Psoas muscle (tissue), 8 donors: ENCODE measurements around the gene RPL19. TPM values are rescaled to one million over a fixed set of nuclear protein-coding genes. Genes with fewer than 3 reads are reported as not detected.

Experiments used
- ATAC-seq, 4 donors: fragments of 200-7000 bp; cut with Tn5 transposase; one replicate each; pipeline ENCODE4 v1.9.1; 2020; ENCODE audit warnings: moderate library complexity in 3 of 4, mild to moderate bottlenecking in 2 of 4
- DNase-seq, 2 donors: peaks; one replicate each; pipeline ENCODE4 v3.0.0-alpha.2; 2020
- H3K27ac ChIP-seq: fragments of 200-600 bp; one replicate; pipeline ENCODE4 v1.8.0; 2022
- H3K27me3 ChIP-seq, 3 donors: fragments of 200-600 bp in 1 of 3; one replicate each; pipeline versions ENCODE4 v1.6.1 to v1.8.0; 2013 to 2022; ENCODE audit warnings: low read length in 2 of 3, mild to moderate bottlenecking in 2 of 3, moderate library complexity in 1 of 3; ENCODE audit not compliant: insufficient read depth in 3 of 3
- H3K36me3 ChIP-seq, 2 donors: fragments of 200-600 bp in 1 of 2; one replicate each; pipeline versions ENCODE4 v1.6.1 to v1.8.0; 2013 to 2022; ENCODE audit warnings: low read depth in 1 of 2, mild to moderate bottlenecking in 1 of 2, moderate library complexity in 1 of 2; ENCODE audit not compliant: insufficient read depth in 1 of 2
- H3K4me1 ChIP-seq: fragments of 200-600 bp; one replicate; pipeline ENCODE4 v1.8.0; 2022
- H3K4me3 ChIP-seq: fragments of 200-600 bp; one replicate; pipeline ENCODE4 v1.8.0; 2022; ENCODE audit warnings: mild to moderate bottlenecking
- H3K9me3 ChIP-seq: fragments of 200-600 bp; one replicate; pipeline ENCODE4 v1.8.0; 2022
- WGBS, 3 donors: extraction: QIAGEN DNeasy Blood & Tissue Kit; methylation state at CpG; one replicate each; pipeline versions ENCODE4 v1.1.6 to v1.1.7; 2013; 5-methylcytosine and 5-hydroxymethylcytosine counted together
- intact Hi-C, 2 donors: fragments of 100-400 bp; cut with DNase I; formaldehyde crosslinking; loops; one replicate each; pipeline versions ENCODE4 v1.11.0 to v1.14.2; 2022
- polyA plus RNA-seq, 3 donors: library from polyadenylated mRNA; stranded (reverse); fragments of 200-250 nt; gene quantifications; one replicate each; pipeline ENCODE4 v1.2.3, GENCODE V29; 2013
- total RNA-seq, 4 donors: library from RNA; stranded (reverse); fragmentation: NEBNext Ultra II Directional in 2 of 4; extraction: Animal tissue kit (Norgen Biotek cat#: 25700) in 2 of 4; gene quantifications; one replicate each; pipeline versions ENCODE4 v1.2.1 to v1.2.4, GENCODE V29; 2021 to 2023
- TF ChIP-seq, protein P1 (sequence below): fragments of 200-600 bp; IDR thresholded peaks from one replicate; pipeline ENCODE4 v1.8.0; 2022; ENCODE audit warnings: antibody characterized with exemption
- donor health status: healthy with polysubstance abuse.
- donor health status: DM: no; HTN: no; CAD: no; lungs with moderate emphysema.
- donor health status: Bipolar disorder and iron deficiency.
- donor health status: healthy.
- donor health status: DM: yes; HTN: yes; CAD: no.
- donor health status: DM: no; HTN: no; CAD: no.
- donor health status: DM: no; HTN: no; CAD: no.
- donor health status: DM: yes; HTN: yes; CAD: no.

RPL19 gene
- total and polyA plus RNA-seq, 7 donors = 1,146 to 3,039 (median 1,520) TPM

GRCh38 chr17:39251997-39252396 lies 51.9 kb downstream of the RPL19 start:
- Histone ChIP-seq H3K4me3 (no peak overlapping the region), H3K27me3 (no peaks in the 10 kb centered on the region), H3K36me3 (peaks cover 0 to 52% of the 10 kb centered on the region in 2 donors), H3K9me3 (no peaks in the 10 kb centered on the region), H3K4me1 (no peaks in the 10 kb centered on the region), H3K27ac (no peak overlapping the region)
- TF ChIP-seq, protein P1, sequence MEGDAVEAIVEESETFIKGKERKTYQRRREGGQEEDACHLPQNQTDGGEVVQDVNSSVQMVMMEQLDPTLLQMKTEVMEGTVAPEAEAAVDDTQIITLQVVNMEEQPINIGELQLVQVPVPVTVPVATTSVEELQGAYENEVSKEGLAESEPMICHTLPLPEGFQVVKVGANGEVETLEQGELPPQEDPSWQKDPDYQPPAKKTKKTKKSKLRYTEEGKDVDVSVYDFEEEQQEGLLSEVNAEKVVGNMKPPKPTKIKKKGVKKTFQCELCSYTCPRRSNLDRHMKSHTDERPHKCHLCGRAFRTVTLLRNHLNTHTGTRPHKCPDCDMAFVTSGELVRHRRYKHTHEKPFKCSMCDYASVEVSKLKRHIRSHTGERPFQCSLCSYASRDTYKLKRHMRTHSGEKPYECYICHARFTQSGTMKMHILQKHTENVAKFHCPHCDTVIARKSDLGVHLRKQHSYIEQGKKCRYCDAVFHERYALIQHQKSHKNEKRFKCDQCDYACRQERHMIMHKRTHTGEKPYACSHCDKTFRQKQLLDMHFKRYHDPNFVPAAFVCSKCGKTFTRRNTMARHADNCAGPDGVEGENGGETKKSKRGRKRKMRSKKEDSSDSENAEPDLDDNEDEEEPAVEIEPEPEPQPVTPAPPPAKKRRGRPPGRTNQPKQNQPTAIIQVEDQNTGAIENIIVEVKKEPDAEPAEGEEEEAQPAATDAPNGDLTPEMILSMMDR = no peak
- no peak for DNase-seq
- no peak for ATAC-seq
- 69 to 79% (median 74%) methylated on average over 1 of the region's 1 CpG for WGBS, 3 donors
- intact Hi-C loops = no loop called here

DNA sequence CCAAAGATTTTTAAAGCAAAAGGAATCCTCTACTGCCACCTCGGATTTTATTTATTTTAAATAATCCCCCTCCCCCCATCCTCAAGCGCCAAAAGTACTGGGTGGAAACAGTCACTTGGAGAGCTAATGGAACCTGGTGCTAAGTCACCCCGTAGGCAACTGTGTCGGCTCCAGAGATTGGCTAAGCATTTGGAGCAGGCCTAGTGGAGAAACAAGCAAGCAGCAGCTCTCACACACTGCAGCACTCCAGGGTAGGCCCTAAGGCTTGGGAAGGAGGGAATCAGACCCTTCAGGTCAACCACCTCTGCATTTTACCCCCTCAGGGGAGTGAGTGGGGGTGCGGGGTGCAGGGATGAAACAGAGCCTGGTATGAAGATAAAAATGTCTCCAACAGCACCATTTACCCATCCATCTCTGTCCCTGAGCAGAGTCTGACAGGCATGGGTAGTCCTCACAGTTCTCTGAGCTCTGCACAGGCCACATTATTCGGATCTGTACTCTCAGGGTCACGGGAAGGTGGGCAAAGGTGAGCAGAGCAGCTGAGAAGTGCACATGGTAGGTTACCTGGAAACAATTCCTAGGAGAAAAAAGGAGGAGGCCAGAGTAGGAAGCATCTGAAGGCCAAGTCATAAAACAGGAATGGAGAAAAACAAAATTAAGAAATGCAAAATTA lies 52.8 kb downstream of the RPL19 start:
- no peaks in the 10 kb centered on the region for H3K27me3 ChIP-seq
- H3K4me1 ChIP-seq = no peaks in the 10 kb centered on the region
- DNase-seq (no peak), ATAC-seq (no peak)
- H3K27ac ChIP-seq = no peak overlapping the region
- TF ChIP-seq, protein P1 = no peak
- H3K36me3 ChIP-seq = peaks cover 3 to 61% of the 10 kb centered on the region in 2 donors
- H3K4me3 ChIP-seq = no peak overlapping the region
- no peaks in the 10 kb centered on the region for H3K9me3 ChIP-seq
- intact Hi-C loops = no loop called here
- 83 to 87% (median 85%) methylated on average over 7 of the region's 7 CpGs for WGBS, 3 donors

Other genes starting within 250 kb of the RPL19 start
- gene FBXO47, start 232.9 kb upstream of the RPL19 start, total RNA-seq = not detected
- gene FBXO47, start 232.9 kb upstream of the RPL19 start, polyA plus RNA-seq = under 1 TPM in 1 of 3 donors, not detected in 2; 0.03 TPM
- 1 to 10 TPM; 2.3 to 9.2 (median 2.7) TPM for gene PLXDC1, start 48.6 kb upstream of the RPL19 start, total RNA-seq
- gene PLXDC1, start 48.6 kb upstream of the RPL19 start, polyA plus RNA-seq = 1 to 10 TPM; 2.7 to 3.9 (median 3.3) TPM
- gene ARL5C, start 34.1 kb upstream of the RPL19 start, total RNA-seq = 1 to 10 TPM in 1 of 4 donors, under 1 TPM in 2, not detected in 1; 0.15 to 1.0 (median 0.15) TPM
- gene ARL5C, start 34.1 kb upstream of the RPL19 start, polyA plus RNA-seq = not detected
- 100 to 1,000 TPM; 209 to 274 (median 226) TPM for gene CACNB1, start 2.6 kb upstream of the RPL19 start, total RNA-seq
- 100 to 1,000 TPM in 2 of 3 donors, 10 to 100 TPM in 1; 88.2 to 196 (median 149) TPM for gene CACNB1, start 2.6 kb upstream of the RPL19 start, polyA plus RNA-seq
- gene STAC2, start 25.7 kb downstream of the RPL19 start, total RNA-seq = 1 to 10 TPM in 1 of 4 donors, under 1 TPM in 2, not detected in 1; 0.07 to 1.2 (median 0.38) TPM
- gene STAC2, start 25.7 kb downstream of the RPL19 start, polyA plus RNA-seq = under 1 TPM; 0.13 to 0.35 (median 0.29) TPM
- 1 to 10 TPM; 8.0 to 8.7 (median 8.2) TPM for gene FBXL20, start 201.3 kb downstream of the RPL19 start, total RNA-seq
- gene FBXL20, start 201.3 kb downstream of the RPL19 start, polyA plus RNA-seq = 1 to 10 TPM in 2 of 3 donors, under 1 TPM in 1; 0.89 to 3.7 (median 3.0) TPM